ENCODE data around the gene MED6.

MED6 gene

DNA sequence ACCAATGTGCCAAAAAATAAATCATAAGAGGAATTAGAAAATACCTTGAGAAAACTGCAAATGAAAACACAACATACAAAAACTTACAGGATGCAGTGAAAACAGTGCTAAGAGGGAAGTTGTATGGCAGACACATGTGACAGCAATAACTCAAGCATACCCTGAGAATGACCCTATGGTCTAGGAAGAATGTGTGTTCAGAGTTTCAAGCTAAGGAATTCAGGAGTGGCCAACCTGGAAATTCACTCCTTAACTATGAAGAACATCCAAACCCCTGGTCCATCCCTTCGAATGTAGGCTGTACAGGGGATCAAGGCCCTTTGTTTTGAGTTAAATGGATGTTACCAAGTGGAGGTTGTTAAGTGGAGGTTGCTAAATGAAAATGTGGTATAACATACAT is 24.5 kb upstream of the MED6 start:
- H2AFZ ChIP-seq (ENCODE audit: low read depth, low read length), result no peak overlapping the region
- H3K4me1 ChIP-seq (ENCODE audit: insufficient read depth, low read length), result no peaks in the 10 kb centered on the region
- H3K4me3 ChIP-seq (ENCODE audit: low read length), result no peak overlapping the region
- no peaks in the 10 kb centered on the region for H3K27me3 ChIP-seq (ENCODE audit: insufficient read depth, low read length)
- no peaks in the 10 kb centered on the region for H3K36me3 ChIP-seq (ENCODE audit: insufficient read depth, low read length)
- peaks cover 3% of the 10 kb centered on the region for H3K9me3 ChIP-seq (ENCODE audit: low read length)

DNA sequence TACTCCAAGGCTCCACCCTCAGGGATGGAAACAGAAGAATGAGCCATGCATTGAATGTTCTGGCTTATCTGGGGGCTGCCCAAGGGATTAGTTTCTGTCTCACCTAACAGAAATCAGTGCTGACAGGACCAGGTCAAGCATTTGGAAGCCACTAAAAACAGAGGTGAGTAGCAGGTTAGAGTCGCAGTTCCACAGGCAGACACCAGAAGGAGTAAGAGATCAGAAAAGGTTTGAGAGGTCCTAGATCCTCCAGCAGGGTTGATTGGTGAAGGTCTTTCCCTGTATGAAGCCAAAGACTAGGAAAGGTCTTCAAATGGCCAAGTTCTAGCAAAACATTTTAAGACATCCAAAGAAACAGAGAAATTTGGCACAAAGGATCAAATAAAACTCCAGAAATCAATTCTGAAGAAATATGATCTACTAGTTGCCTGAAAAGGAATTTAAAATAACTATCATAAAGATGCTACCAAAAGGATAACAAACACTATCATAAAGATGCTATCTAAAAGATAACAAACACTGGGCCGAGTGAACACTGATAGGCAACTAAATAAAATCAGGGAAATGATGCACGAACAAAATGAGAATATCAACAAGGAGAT is 21.8 kb upstream of the MED6 start:
- Histone ChIP-seq H3K36me3 (ENCODE audit: insufficient read depth, low read length) (no peaks in the 10 kb centered on the region), H3K4me1 (ENCODE audit: insufficient read depth, low read length) (no peaks in the 10 kb centered on the region), H3K9me3 (ENCODE audit: low read length) (peaks cover 3% of the 10 kb centered on the region), H3K4me3 (ENCODE audit: low read length) (no peak overlapping the region), H2AFZ (ENCODE audit: low read depth, low read length) (no peak overlapping the region), H3K27me3 (ENCODE audit: insufficient read depth, low read length) (no peaks in the 10 kb centered on the region)

DNA sequence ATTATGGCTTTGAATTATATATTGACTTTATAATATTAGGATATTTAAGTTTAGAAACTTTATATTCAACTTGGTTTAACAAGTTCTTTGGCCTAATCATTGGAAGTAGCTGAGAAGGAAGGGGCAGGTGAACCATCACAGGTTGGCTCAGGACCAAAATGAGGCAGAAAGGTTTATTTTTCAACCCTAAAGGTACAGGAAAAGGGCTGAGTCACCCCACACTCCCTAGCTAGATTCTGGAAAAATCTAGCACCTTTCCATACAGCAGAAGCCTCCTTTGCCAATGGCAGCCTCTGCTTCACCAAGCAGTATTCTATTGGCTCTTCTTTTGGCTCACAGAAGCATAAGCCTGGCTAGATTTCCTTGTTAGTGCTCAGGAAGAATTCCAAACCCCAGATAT is 19.3 kb upstream of the MED6 start:
- H3K27me3 ChIP-seq (ENCODE audit: insufficient read depth, low read length), result no peaks in the 10 kb centered on the region
- no peaks in the 10 kb centered on the region for H3K4me1 ChIP-seq (ENCODE audit: insufficient read depth, low read length)
- H2AFZ ChIP-seq (ENCODE audit: low read depth, low read length), result no peak overlapping the region
- H3K9me3 ChIP-seq (ENCODE audit: low read length), result no peaks in the 10 kb centered on the region
- no peaks in the 10 kb centered on the region for H3K36me3 ChIP-seq (ENCODE audit: insufficient read depth, low read length)
- no peak overlapping the region for H3K4me3 ChIP-seq (ENCODE audit: low read length)

DNA sequence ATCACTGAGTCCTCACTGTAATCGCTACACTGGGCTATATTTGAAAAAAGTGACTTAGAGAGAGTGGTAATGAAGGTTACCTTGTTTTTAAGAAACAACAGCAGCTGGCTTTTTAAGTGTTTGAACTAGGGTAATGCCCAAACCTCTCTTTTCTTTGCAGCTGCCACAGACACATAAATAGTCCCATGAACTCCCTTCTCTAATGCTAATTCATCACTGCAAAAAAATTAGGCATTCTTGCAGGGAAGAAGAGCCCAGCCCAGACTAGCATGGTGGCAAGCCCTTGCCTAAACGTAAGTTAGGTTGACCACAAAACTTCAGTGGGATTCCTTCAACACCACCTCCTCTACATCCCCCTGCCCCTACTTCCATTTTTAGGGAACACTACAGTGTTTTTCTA is 17.9 kb upstream of the MED6 start:
- Histone ChIP-seq H3K4me1 (ENCODE audit: insufficient read depth, low read length) (no peaks in the 10 kb centered on the region), H3K9me3 (ENCODE audit: low read length) (no peaks in the 10 kb centered on the region), H3K36me3 (ENCODE audit: insufficient read depth, low read length) (no peaks in the 10 kb centered on the region), H3K27me3 (ENCODE audit: insufficient read depth, low read length) (no peaks in the 10 kb centered on the region), H2AFZ (ENCODE audit: low read depth, low read length) (no peak overlapping the region), H3K4me3 (ENCODE audit: low read length) (no peak overlapping the region)

DNA sequence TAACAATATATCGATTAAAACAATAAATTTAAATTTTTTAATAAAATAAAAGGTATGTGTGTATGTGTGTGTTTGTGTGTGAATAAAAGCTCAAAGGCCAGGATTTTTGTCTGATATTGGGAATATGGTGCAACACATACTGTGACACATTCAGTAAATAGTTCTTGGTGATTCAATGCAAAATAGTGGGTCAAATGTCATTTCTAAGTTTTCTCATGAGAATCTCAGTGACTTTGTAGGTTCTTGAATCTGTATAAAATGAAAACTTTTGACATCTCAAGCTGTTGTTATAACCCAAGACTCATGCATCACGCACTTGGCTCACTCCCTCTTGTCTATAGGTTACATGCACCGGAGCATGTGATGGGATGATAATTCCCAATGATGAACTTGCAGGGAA is 16.2 kb upstream of the MED6 start:
- no peaks in the 10 kb centered on the region for H3K36me3 ChIP-seq (ENCODE audit: insufficient read depth, low read length)
- H3K4me3 ChIP-seq (ENCODE audit: low read length), result no peak overlapping the region
- no peaks in the 10 kb centered on the region for H3K9me3 ChIP-seq (ENCODE audit: low read length)
- no peaks in the 10 kb centered on the region for H3K4me1 ChIP-seq (ENCODE audit: insufficient read depth, low read length)
- no peaks in the 10 kb centered on the region for H3K27me3 ChIP-seq (ENCODE audit: insufficient read depth, low read length)
- no peak overlapping the region for H2AFZ ChIP-seq (ENCODE audit: low read depth, low read length)

DNA sequence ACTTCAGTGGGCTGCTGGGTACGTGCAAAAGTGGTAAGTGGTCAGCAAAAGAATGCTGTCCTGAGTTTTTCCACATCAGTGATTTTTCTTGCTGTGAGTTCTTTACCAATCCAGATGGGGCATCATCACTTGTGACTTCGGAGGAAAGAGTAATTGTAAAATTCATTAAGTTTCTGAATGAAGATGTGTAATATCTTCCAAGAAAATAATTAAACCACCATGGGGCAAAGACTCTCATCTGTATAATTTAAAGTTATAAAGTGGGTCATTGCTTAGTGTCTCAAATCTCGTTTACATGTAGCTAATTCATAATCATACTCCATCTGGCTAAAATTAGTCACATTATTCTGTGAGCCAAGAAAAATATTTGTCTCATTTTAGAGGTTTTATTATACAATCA is 10.8 kb upstream of the MED6 start:
- H3K4me1 ChIP-seq (ENCODE audit: insufficient read depth, low read length), result no peaks in the 10 kb centered on the region
- no peaks in the 10 kb centered on the region for H3K9me3 ChIP-seq (ENCODE audit: low read length)
- H3K27me3 ChIP-seq (ENCODE audit: insufficient read depth, low read length), result no peaks in the 10 kb centered on the region
- no peak overlapping the region for H2AFZ ChIP-seq (ENCODE audit: low read depth, low read length)
- H3K4me3 ChIP-seq (ENCODE audit: low read length), result no peak overlapping the region
- no peaks in the 10 kb centered on the region for H3K36me3 ChIP-seq (ENCODE audit: insufficient read depth, low read length)

DNA sequence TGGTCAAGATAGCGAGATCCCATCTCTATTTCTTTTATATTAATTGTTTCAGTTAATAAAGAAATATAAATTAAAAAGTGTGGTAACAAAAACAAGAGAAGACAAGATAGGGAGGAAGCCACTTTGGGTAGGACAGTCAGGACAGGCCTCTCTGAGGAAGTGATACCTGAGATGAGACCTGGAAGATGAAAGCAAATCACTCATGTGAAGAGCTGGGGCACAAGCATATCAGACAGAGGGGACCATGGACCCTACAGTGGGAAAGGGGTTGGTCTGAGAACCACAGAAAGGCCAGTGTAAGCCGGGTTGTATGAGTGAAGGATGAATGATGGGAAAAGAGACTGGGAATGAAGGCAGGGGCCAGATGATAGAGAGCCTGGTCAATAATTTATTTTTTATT is 1.8 kb upstream of the MED6 start:
- no peaks in the 10 kb centered on the region for H3K9me3 ChIP-seq (ENCODE audit: low read length)
- H3K4me1 ChIP-seq (ENCODE audit: insufficient read depth, low read length), result peaks cover 15% of the 10 kb centered on the region
- no peaks in the 10 kb centered on the region for H3K36me3 ChIP-seq (ENCODE audit: insufficient read depth, low read length)
- H2AFZ ChIP-seq (ENCODE audit: low read depth, low read length), result no peak overlapping the region
- no peak overlapping the region for H3K4me3 ChIP-seq (ENCODE audit: low read length)
- no peaks in the 10 kb centered on the region for H3K27me3 ChIP-seq (ENCODE audit: insufficient read depth, low read length)

DNA sequence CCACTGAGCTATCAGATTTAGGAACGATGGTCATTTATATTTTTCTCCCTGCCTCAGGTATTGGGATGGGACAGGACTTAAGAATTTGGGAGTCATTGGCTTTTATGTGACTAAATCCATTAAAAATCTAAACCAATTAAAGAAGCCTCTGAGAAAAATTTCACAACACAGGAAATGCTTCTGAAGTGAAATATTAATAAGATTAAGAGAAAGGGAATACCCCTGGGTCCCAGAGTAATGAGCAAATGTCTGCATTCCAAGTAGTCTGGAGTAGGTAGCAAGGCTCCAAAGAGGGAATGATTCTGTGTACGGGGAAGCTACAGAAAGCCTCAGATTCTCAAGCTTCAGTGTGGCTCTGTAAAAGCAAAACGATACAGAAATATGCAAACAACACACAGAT is 707 bp upstream of the MED6 start:
- peaks cover 15% of the 10 kb centered on the region for H3K4me1 ChIP-seq (ENCODE audit: insufficient read depth, low read length)

DNA sequence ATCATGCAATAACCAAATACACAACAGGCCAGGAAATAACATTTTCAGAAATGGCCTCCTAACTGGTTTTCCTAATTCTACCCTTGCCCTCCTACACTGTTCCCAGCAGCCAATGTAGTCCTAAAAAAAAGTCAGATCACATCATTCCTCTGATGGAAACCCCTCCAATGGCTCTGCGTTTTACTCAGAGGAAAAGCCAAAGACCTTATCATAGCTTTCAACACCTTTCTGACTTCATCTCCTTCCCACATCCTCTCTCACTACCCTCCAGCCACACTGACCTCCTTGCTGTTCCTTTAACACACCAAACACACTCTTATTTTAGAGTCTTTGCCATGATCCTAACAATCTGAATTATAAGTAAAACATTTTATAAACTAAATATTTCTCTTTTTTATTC is 1.1 kb downstream of the MED6 start:
- Histone ChIP-seq H2AFZ (ENCODE audit: low read depth, low read length) (no peak overlapping the region), H3K4me1 (ENCODE audit: insufficient read depth, low read length) (peaks cover 15% of the 10 kb centered on the region), H3K4me3 (ENCODE audit: low read length) (peak overlapping the region; percentile 98), H3K9me3 (ENCODE audit: low read length) (no peaks in the 10 kb centered on the region), H3K27me3 (ENCODE audit: insufficient read depth, low read length) (no peaks in the 10 kb centered on the region), H3K36me3 (ENCODE audit: insufficient read depth, low read length) (peaks cover 20% of the 10 kb centered on the region)

More for the DNA sequence above, 707 bp upstream of the MED6 start:
- no peaks in the 10 kb centered on the region for H3K27me3 ChIP-seq (ENCODE audit: insufficient read depth, low read length)
- H2AFZ ChIP-seq (ENCODE audit: low read depth, low read length), result peak overlapping the region; percentile 82
- H3K36me3 ChIP-seq (ENCODE audit: insufficient read depth, low read length), result peaks cover 2% of the 10 kb centered on the region
- no peaks in the 10 kb centered on the region for H3K9me3 ChIP-seq (ENCODE audit: low read length)
- peak overlapping the region; percentile 71 for H3K4me3 ChIP-seq (ENCODE audit: low read length)

DNA sequence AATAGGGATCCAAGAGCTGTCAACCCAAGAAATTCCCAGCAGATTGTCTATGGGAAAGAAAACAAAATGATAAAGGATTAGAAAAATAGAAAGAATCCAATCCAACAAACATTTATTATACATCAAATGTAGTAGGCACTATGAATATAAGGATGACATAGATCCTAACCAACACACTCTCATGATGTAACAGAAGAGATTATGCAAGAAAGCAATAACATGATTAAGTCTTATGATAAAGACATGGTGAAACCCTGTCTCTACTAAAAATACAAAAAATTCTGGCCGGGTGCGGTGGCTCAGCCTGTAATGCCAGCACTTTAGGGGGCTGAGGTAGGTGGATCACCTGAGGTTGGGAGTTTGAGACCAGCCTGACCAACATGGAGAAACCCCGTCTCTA is 2.7 kb downstream of the MED6 start:
- Histone ChIP-seq H3K9me3 (ENCODE audit: low read length) (no peaks in the 10 kb centered on the region), H3K4me3 (ENCODE audit: low read length) (no peak overlapping the region), H3K4me1 (ENCODE audit: insufficient read depth, low read length) (peaks cover 15% of the 10 kb centered on the region), H2AFZ (ENCODE audit: low read depth, low read length) (no peak overlapping the region), H3K27me3 (ENCODE audit: insufficient read depth, low read length) (no peaks in the 10 kb centered on the region), H3K36me3 (ENCODE audit: insufficient read depth, low read length) (peaks cover 34% of the 10 kb centered on the region)

DNA sequence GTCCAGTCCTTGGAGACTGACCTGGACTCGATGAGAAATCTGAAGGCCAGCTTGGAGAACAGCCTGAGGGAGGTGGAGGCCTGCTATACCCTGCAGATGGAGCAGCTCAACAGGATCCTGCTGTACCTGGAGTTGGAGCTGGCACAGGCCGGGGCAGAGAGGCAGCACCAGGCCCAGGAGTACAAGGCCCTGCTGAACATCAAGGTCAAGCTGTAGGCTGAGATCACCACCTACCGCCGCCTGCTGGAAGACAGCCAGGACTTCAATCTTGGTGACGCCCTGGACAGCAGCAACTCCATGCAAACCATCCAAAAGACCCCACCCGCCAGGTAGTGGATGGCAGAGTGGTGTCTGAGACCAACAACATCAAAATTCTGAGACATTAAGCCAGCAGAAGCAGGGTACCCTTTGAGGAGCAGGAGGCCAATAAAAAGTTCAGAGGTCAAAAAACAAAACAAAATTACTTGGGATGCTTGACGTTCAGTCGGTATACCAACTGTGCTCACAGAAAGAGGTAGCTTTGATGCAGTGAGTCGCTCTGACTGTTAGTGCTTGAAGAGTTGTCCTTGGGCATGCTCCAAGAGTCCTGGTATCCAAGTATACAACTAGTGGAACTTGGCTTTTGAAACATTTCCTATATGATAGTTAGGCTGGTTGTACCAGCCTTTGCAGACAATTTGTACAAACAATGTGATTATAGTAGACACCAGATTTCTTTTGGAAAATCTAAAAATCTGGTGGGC is 4.8 kb downstream of the MED6 start:
- no peak overlapping the region for H2AFZ ChIP-seq (ENCODE audit: low read depth, low read length)
- no peaks in the 10 kb centered on the region for H3K27me3 ChIP-seq (ENCODE audit: insufficient read depth, low read length)
- H3K4me3 ChIP-seq (ENCODE audit: low read length), result no peak overlapping the region
- no peaks in the 10 kb centered on the region for H3K9me3 ChIP-seq (ENCODE audit: low read length)
- peaks cover 54% of the 10 kb centered on the region for H3K36me3 ChIP-seq (ENCODE audit: insufficient read depth, low read length)
- peaks cover 12% of the 10 kb centered on the region for H3K4me1 ChIP-seq (ENCODE audit: insufficient read depth, low read length)

DNA sequence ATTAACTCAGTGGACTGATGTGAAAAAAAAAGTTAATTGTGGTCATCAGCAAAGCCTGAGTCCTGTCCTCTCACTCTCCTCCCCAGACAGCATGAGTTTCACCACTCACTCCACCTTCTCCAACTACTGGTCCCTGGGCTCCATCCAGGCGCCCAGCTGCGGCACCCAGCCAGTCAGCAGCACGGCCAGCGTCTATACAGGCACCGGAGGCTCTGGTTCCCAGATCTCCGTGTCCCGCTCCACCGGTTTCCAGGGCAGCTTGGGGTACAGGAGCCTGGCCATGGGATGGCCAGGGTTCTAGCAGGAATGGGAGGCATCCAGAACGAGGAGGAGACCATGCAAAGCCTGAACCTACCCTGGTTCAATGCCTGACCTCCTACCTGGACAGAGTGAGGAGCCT is 6.0 kb downstream of the MED6 start:
- H3K9me3 ChIP-seq (ENCODE audit: low read length), result no peaks in the 10 kb centered on the region
- no peak overlapping the region for H3K4me3 ChIP-seq (ENCODE audit: low read length)
- no peak overlapping the region for H2AFZ ChIP-seq (ENCODE audit: low read depth, low read length)
- H3K27me3 ChIP-seq (ENCODE audit: insufficient read depth, low read length), result no peaks in the 10 kb centered on the region
- H3K36me3 ChIP-seq (ENCODE audit: insufficient read depth, low read length), result peaks cover 65% of the 10 kb centered on the region
- H3K4me1 ChIP-seq (ENCODE audit: insufficient read depth, low read length), result peaks cover 6% of the 10 kb centered on the region

DNA sequence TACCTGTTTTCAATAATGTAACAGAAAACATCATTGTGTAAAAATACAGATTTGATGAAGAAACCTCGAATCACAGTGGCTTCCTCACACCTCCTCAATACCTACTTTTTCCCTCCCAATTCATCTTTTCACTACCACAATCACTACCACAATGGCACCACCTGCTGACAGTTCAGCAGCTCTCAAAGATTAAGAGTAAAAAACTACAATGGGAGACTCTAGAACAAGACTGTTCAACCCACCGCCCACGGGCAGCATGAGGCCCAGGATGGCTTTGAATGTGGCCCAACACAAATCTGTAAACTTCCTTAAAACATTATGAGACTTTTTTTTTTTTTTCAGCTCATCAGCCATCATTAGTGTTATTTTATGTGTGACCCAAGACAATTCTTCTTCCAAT is 15.2 kb downstream of the MED6 start:
- no peak overlapping the region for H3K4me3 ChIP-seq (ENCODE audit: low read length)
- H3K4me1 ChIP-seq (ENCODE audit: insufficient read depth, low read length), result no peaks in the 10 kb centered on the region
- no peaks in the 10 kb centered on the region for H3K27me3 ChIP-seq (ENCODE audit: insufficient read depth, low read length)
- no peak overlapping the region for H2AFZ ChIP-seq (ENCODE audit: low read depth, low read length)
- H3K9me3 ChIP-seq (ENCODE audit: low read length), result peaks cover 7% of the 10 kb centered on the region
- H3K36me3 ChIP-seq (ENCODE audit: insufficient read depth, low read length), result peaks cover 86% of the 10 kb centered on the region

DNA sequence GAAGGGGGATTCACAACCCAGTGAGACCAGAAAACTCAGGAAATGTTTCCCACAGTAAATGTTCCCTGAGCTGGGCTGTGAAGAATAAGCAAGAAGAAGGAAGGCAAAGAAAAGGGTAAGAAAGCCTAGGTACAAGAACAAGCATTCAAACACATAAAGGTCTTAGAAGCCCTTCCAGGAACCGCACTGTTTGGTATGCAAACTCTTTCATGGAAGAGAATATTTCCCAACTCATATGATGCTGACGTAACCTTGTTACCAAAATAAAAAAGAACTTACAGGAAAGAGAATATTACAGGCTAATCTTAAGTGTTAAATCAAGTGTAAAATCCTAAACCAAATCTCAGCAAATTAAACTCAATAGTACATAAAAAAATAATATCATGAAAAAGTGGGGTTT is 23.6 kb downstream of the MED6 start:
- H3K36me3 ChIP-seq (ENCODE audit: insufficient read depth, low read length), result peaks cover 31% of the 10 kb centered on the region

More for the DNA sequence above, 23.6 kb downstream of the MED6 start:
- H2AFZ ChIP-seq (ENCODE audit: low read depth, low read length), result no peak overlapping the region
- no peaks in the 10 kb centered on the region for H3K4me1 ChIP-seq (ENCODE audit: insufficient read depth, low read length)
- H3K4me3 ChIP-seq (ENCODE audit: low read length), result no peak overlapping the region
- peaks cover 13% of the 10 kb centered on the region for H3K9me3 ChIP-seq (ENCODE audit: low read length)
- no peaks in the 10 kb centered on the region for H3K27me3 ChIP-seq (ENCODE audit: insufficient read depth, low read length)

All from neuron (in vitro differentiated cells).